Uterus (tissue), 4 donors: Measurements from ENCODE around the gene PRMT7. TPM values are rescaled to one million over a fixed set of nuclear protein-coding genes. Genes with fewer than 3 reads are reported as not detected.
A peak's percentile ranks its signal among the peaks of the same experiment; 100 is the strongest.

Source experiments
- DNase-seq, 2 donors: peaks; one replicate each; pipeline ENCODE4 v3.0.0-alpha.2; 2019 to 2020
- H3K27ac ChIP-seq, 2 donors: fragments of 200-600 bp; sonication (generic); 1 replicate in 1 of 2; 2 replicates in 1 of 2; pipeline ENCODE4 v1.5.1; 2016 to 2018
- H3K27me3 ChIP-seq, 2 donors: fragments of 200-600 bp; sonication (generic); one replicate each; pipeline ENCODE4 v1.5.1; 2018 to 2019; ENCODE audit warnings: control low read depth in 1 of 2
- H3K36me3 ChIP-seq, 2 donors: fragments of 200-600 bp; sonication (generic); one replicate each; pipeline ENCODE4 v1.5.1; 2019; ENCODE audit warnings: control low read depth in 1 of 2
- H3K4me1 ChIP-seq, 2 donors: fragments of 200-600 bp; sonication (generic); one replicate each; pipeline ENCODE4 v1.5.1; 2018 to 2019; ENCODE audit warnings: control low read depth in 1 of 2
- H3K4me3 ChIP-seq, 2 donors: fragments of 200-600 bp; sonication (generic); 1 replicate in 1 of 2; 2 replicates in 1 of 2; pipeline ENCODE4 v1.5.1; 2018 to 2019; ENCODE audit warnings: mild to moderate bottlenecking in 1 of 2
- H3K9me3 ChIP-seq, 2 donors: fragments of 200-600 bp; sonication (generic); one replicate each; pipeline ENCODE4 v1.5.1; 2019; ENCODE audit warnings: control low read depth in 1 of 2
- POLR2A ChIP-seq, 2 donors: fragments of 450-650 bp; IDR thresholded peaks; one replicate each; pipeline ENCODE4 v1.6.1; 2016; ENCODE audit warnings: antibody characterized with exemption in 2 of 2, mild to moderate bottlenecking in 1 of 2, moderate library complexity in 1 of 2
- intact Hi-C: fragments of 100-400 bp; cut with DNase I; formaldehyde crosslinking; loops from one replicate; pipeline ENCODE4 v1.15.1; 2023; ENCODE audit warnings: low total_unique reads
- total RNA-seq, 4 donors: library from RNA; depleted of rRNA in 3 of 4; stranded (reverse); fragments of >200 nt in 3 of 4; gene quantifications; one replicate each; pipeline versions ENCODE4 v1.1.0 to v1.2.4, GENCODE V29; 2014 to 2023
- TF ChIP-seq, protein P1 (sequence below), 4 experiments: fragments of 200-600 bp in 2 of 4; fragments of 450-650 bp in 2 of 4; sonication (generic) in 2 of 4; IDR thresholded peaks; one replicate each; pipeline ENCODE4 v1.5.1; 2016 to 2019; ENCODE audit warnings: antibody characterized with exemption in 4 of 4, mild to moderate bottlenecking in 2 of 4, moderate library complexity in 1 of 4
- donor health status: DM: yes; HTN: yes; CAD: no.

The PRMT7 gene
- total RNA-seq, 4 donors from 2014 or later: 8.2 to 111 (median 66.9) TPM

DNA sequence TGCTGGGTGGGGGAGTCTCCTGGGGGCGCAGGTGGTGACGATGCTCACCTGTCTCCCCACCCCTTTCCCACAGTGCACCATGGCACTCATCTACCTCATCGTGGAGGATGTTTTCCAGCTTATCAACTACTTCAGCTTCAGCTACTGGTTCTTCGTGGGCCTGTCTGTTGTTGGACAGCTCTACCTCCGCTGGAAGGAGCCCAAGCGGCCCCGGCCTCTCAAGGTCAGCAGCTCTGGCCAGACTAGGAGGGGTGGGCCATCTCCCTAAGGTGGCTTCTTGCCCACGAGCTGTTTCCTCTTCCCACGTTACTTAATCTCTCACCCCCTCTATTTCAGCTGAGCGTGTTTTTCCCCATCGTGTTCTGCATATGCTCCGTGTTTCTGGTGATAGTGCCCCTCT, 14.5 kb upstream of the PRMT7 start:
- no peaks in the 10 kb centered on the region for H3K4me1 ChIP-seq
- no peak overlapping the region for H3K4me3 ChIP-seq
- no peaks in the 10 kb centered on the region for H3K36me3 ChIP-seq
- no peaks in the 10 kb centered on the region for H3K27me3 ChIP-seq
- no peak for TF ChIP-seq POLR2A (IDR thresholded peaks at IDR 0.05)
- TF ChIP-seq, protein P1, sequence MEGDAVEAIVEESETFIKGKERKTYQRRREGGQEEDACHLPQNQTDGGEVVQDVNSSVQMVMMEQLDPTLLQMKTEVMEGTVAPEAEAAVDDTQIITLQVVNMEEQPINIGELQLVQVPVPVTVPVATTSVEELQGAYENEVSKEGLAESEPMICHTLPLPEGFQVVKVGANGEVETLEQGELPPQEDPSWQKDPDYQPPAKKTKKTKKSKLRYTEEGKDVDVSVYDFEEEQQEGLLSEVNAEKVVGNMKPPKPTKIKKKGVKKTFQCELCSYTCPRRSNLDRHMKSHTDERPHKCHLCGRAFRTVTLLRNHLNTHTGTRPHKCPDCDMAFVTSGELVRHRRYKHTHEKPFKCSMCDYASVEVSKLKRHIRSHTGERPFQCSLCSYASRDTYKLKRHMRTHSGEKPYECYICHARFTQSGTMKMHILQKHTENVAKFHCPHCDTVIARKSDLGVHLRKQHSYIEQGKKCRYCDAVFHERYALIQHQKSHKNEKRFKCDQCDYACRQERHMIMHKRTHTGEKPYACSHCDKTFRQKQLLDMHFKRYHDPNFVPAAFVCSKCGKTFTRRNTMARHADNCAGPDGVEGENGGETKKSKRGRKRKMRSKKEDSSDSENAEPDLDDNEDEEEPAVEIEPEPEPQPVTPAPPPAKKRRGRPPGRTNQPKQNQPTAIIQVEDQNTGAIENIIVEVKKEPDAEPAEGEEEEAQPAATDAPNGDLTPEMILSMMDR (IDR thresholded peaks at IDR 0.05): no peak
- intact Hi-C loops: no loop called here
- no peak for DNase-seq
- no peak overlapping the region for H3K27ac ChIP-seq
- H3K9me3 ChIP-seq: no peaks in the 10 kb centered on the region

DNA sequence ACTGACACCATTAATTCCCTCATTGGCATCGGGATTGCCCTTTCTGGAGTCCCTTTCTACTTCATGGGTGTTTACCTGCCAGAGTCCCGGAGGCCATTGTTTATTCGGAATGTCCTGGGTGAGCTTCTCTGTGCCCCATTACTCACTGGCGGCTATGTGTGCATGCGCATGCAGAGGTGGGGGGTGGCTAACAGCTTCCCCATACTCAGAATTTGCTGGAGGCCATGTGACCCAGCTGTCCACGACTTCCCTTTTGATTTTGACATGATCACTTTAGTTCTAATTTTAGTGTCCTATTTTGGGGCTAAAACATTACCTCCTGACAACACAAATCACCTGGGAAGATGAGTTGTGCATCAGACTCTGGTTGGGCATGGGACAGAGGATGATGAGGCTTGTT, 14.1 kb upstream of the PRMT7 start:
- Histone ChIP-seq H3K27ac (no peak overlapping the region), H3K9me3 (no peaks in the 10 kb centered on the region), H3K36me3 (no peaks in the 10 kb centered on the region), H3K4me3 (no peak overlapping the region), H3K27me3 (no peaks in the 10 kb centered on the region), H3K4me1 (no peaks in the 10 kb centered on the region)
- no peak for DNase-seq
- intact Hi-C loops: no loop called here
- TF ChIP-seq, protein P1 (IDR thresholded peaks at IDR 0.05): no peak
- TF ChIP-seq POLR2A (IDR thresholded peaks at IDR 0.05): no peak

GRCh38 chr16:68297908-68298307, 12.9 kb upstream of the PRMT7 start:
- Histone ChIP-seq H3K36me3 (no peaks in the 10 kb centered on the region), H3K4me1 (no peaks in the 10 kb centered on the region), H3K27me3 (no peaks in the 10 kb centered on the region), H3K9me3 (no peaks in the 10 kb centered on the region), H3K27ac (no peak overlapping the region), H3K4me3 (no peak overlapping the region)
- TF ChIP-seq, protein P1 (IDR thresholded peaks at IDR 0.05): no peak
- TF ChIP-seq POLR2A (IDR thresholded peaks at IDR 0.05): no peak
- intact Hi-C loops: no loop called here
- DNase-seq: no peak

- H3K27me3 ChIP-seq: no peaks in the 10 kb centered on the region
- no peaks in the 10 kb centered on the region for H3K9me3 ChIP-seq
- TF ChIP-seq POLR2A (IDR thresholded peaks at IDR 0.05): no peak
- no peaks in the 10 kb centered on the region for H3K36me3 ChIP-seq
- H3K4me1 ChIP-seq: no peaks in the 10 kb centered on the region
- DNase-seq: no peak
- no peak overlapping the region for H3K4me3 ChIP-seq
- H3K27ac ChIP-seq: no peak overlapping the region
- intact Hi-C loops: no loop called here
These were observed 12.5 kb upstream of the PRMT7 start for GRCh38 chr16:68298312-68298711.

- DNase-seq: peak; percentile 27 to 31
- H3K27ac ChIP-seq: no peak overlapping the region
- no peak overlapping the region for H3K4me3 ChIP-seq
- H3K4me1 ChIP-seq: no peaks in the 10 kb centered on the region
- no peaks in the 10 kb centered on the region for H3K36me3 ChIP-seq
- intact Hi-C loops: no loop called here
- no peaks in the 10 kb centered on the region for H3K9me3 ChIP-seq
- TF ChIP-seq, protein P1 (IDR thresholded peaks at IDR 0.05): no peak
- no peak for TF ChIP-seq POLR2A (IDR thresholded peaks at IDR 0.05)
- H3K27me3 ChIP-seq: no peaks in the 10 kb centered on the region
These were observed 11.8 kb upstream of the PRMT7 start for GRCh38 chr16:68298907-68299561.
